ENCODE data around the gene SNED1.

The SNED1 gene

DNA sequence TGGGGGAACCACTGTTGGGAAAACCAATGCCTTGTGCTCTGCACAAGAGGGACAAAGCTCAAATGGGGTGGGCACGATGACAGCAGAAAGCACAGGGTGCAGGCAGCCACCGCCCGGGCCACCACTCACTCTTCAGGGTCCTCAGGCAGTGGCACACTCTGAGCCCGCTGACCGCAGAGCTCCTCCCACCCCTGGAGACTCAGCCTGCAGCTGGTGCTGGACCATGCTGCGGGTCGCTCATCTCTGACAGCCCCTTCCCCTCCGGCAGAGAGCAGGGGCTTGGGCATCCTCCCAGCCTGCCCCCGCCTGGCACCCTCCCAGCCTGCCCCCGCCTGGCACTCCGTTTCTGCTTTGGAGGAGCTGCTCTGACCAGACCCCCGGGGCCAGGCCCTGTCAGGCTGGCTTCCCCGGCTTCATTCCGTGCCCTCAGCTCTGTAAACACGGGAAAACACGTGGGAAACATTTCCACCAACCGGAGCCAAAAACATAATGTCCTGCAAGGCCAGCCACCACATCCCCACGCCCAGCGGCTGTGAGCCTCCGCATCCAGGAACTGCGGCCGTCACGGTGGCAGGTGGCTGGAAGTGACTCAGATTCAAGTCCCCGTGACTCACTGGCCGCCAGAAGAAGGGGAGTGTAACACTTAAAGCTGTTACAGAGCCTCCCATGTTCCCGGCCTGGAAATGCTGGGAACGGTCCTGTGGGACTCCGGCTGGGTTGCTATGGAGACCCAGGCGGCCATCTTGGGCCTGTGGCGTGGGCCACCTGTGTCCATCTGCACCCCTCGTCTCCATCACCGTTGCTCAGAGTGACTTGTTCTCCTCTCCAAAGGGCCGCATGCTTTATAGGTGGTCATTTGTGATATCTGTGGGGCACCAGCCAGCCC is 6.8 kb upstream of the SNED1 start:
- no peak for FAIRE-seq
- no peak for DNase-seq (ENCODE audit: insufficient read length, low spot score)

- no peak for FAIRE-seq
- DNase-seq (ENCODE audit: insufficient read length, low spot score) = no peak
Observed at GRCh38 chr2:240992572-240993291, 5.7 kb upstream of the SNED1 start.

GRCh38 chr2:240993446-240994170 is 4.8 kb upstream of the SNED1 start:
- FAIRE-seq (no peak), DNase-seq (ENCODE audit: insufficient read length, low spot score) (no peak)

DNA sequence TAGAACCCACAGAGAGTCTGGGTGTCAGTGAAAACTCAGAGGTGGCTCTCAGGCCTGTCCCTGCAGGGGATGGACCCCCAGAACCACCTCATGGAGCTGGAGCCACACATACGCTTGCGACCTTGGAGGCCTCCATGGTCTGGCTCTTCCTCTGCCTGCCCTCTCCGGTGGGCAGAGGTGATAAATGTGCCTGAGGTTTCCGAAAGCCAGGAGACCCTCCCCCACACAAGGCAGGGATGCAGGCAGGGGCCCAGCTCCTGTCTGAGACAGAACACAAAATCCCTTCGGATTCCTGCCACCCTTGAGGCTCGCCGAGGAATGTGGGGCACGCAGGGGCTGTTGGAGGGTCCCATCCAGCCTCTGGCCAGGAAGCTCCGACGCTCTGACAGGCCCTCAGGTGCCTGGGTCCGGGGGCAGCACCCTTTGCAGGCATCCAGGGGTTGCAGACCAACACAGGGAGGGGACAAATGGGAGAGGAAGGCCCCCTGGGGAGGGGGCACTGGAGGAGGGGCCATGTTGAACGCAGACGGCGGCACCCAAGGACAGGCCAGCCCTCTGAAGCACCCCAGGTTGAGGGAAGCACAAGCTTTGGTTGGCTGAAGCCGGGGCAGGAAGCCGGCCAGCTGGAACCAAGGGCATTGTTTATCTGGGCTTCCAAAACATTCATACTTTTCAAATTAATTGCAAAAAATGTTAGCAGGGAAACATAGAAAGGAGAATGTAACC is 4.1 kb upstream of the SNED1 start:
- no peak for DNase-seq (ENCODE audit: insufficient read length, low spot score)
- FAIRE-seq = no peak

GRCh38 chr2:240995041-240996021 is 3.1 kb upstream of the SNED1 start:
- FAIRE-seq (no peak), DNase-seq (ENCODE audit: insufficient read length, low spot score) (no peak)

- FAIRE-seq (no peak), DNase-seq (ENCODE audit: insufficient read length, low spot score) (no peak)
Observed at GRCh38 chr2:240996161-240996833, 2.1 kb upstream of the SNED1 start.

- FAIRE-seq (no peak), DNase-seq (ENCODE audit: insufficient read length, low spot score) (no peak)
Observed at GRCh38 chr2:240996834-240997140, 1.6 kb upstream of the SNED1 start.

- no peak for FAIRE-seq
- no peak for DNase-seq (ENCODE audit: insufficient read length, low spot score)
Observed at GRCh38 chr2:240997141-240997855, 1.1 kb upstream of the SNED1 start.

DNA sequence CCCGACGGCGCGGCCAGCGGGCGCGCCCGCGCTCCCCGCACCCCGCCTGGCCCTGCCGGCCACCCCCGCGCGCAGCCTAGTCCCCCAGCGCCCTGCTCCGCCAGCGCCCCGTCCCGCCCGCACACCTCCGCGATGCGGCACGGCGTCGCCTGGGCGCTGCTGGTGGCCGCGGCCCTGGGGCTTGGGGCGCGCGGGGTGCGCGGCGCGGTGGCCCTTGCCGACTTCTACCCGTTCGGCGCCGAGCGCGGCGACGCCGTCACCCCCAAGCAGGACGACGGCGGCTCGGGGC is 232 bp downstream of the SNED1 start:
- DNase-seq (ENCODE audit: insufficient read length, low spot score) = no peak
- FAIRE-seq = no peak

- FAIRE-seq (no peak), DNase-seq (ENCODE audit: insufficient read length, low spot score) (no peak)
Observed at GRCh38 chr2:240998995-240999791, 775 bp downstream of the SNED1 start.

DNA sequence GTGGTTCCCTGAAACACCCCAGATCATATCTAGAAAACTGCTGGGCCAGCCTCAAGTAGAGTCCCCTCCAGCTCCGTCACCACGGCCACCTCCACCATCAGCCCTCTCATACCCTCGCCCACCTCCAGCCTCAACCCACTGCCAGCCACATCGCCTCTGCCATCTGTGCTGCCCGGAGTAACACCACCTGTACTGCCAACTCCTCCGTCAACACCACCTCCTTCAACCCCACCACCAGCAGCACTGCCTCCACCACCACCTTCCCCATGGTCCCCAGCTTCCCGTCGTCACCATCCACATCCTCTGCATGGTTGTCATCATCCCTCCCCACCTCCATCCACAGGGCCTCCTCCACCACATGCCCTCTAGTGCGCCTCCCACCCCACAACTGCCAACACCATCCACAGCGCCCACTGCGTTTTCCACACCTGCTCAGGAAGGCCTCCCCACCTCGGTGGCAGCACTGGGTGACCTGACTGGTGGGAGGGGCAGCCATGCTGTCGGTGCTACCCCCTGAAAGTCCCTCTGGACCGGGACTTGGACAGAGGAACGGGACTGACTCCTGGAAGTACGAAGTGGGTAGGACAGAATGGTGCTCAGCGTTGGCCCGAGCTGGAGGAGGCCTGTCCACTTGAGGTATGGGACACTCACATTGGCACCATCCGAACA is 1.6 kb downstream of the SNED1 start:
- FAIRE-seq (no peak), DNase-seq (ENCODE audit: insufficient read length, low spot score) (no peak)

GRCh38 chr2:241000831-241001321 is 2.5 kb downstream of the SNED1 start:
- DNase-seq (ENCODE audit: insufficient read length, low spot score) (no peak), FAIRE-seq (no peak)

- DNase-seq (ENCODE audit: insufficient read length, low spot score) (no peak), FAIRE-seq (no peak)
Observed at GRCh38 chr2:241001413-241002274, 3.2 kb downstream of the SNED1 start.

- DNase-seq (ENCODE audit: insufficient read length, low spot score) (no peak), FAIRE-seq (no peak)
Observed at GRCh38 chr2:241002275-241003046, 4.0 kb downstream of the SNED1 start.

DNA sequence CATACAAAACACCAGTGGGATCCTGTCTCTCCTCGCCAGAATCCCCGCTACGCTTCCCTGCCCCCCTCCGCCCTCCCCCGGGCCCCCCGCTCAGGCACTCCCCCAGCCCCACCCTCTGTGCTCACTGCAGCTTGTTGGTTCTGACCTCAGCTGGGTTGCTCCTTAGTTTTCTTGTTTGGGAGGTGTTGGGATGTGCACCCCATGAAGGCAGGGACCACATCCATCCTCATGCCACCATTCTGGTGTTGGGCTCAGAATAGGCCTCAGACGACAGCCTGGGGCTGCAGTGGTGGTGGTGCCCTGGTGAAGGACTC is 4.6 kb downstream of the SNED1 start:
- DNase-seq (ENCODE audit: insufficient read length, low spot score) = no peak
- FAIRE-seq = no peak

- no peak for FAIRE-seq
- DNase-seq (ENCODE audit: insufficient read length, low spot score) = no peak
Observed at GRCh38 chr2:241003369-241003768, 5.0 kb downstream of the SNED1 start.
